Prostate gland (tissue), 2 donors: ENCODE results near the gene BEST3.

Experiments used
- CTCF ChIP-seq, 4 experiments: fragments of 200-600 bp in 2 of 4; fragments of 450-650 bp in 2 of 4; sonication (generic) in 2 of 4; IDR thresholded peaks; 1 replicate in 3 of 4; 2 replicates in 1 of 4; pipeline ENCODE4 v1.5.1; 2016 to 2019; ENCODE audit warnings: antibody characterized with exemption in 4 of 4, mild to moderate bottlenecking in 2 of 4, moderate library complexity in 2 of 4
- POLR2A ChIP-seq: fragments of 450-650 bp; IDR thresholded peaks from one replicate; pipeline ENCODE4 v1.6.1; 2016; ENCODE audit warnings: antibody characterized with exemption, mild to moderate bottlenecking
- POLR2AphosphoS5 ChIP-seq: sonication (generic); formaldehyde crosslinking; IDR thresholded peaks from one replicate; pipeline ENCODE4 v1.6.1; 2017; ENCODE audit warnings: antibody characterized with exemption

- TF ChIP-seq POLR2AphosphoS5 = no peak
- no peak for TF ChIP-seq CTCF (IDR thresholded peaks at IDR 0.05)
- TF ChIP-seq POLR2A = no peak
These were observed 50.6 kb downstream of the BEST3 start for GRCh38 chr12:69648476-69648875.
